ENCODE data around the gene GPR25.

- no peak for TF ChIP-seq CTCF (conservative IDR thresholded peaks at IDR 0.05; ENCODE audit: low read depth, low read length)
- TF ChIP-seq EZH2 (IDR thresholded peaks at IDR 0.05; ENCODE audit: borderline replicate concordance, low read depth, low read length, poor library complexity, severe bottlenecking): no peak
Measured at GRCh38 chr1:200869376-200869752, 3.4 kb upstream of the GPR25 start.
